Fibroblast of skin of back (primary cell): Measurements from ENCODE around the gene WNT2. TPM values are rescaled to one million over a fixed set of nuclear protein-coding genes. Genes with fewer than 3 reads are reported as not detected.
A peak's percentile ranks its signal among the peaks of the same experiment; 100 is the strongest.

Source experiments
- DNase-seq: peaks from one replicate; pipeline ENCODE4 v3.0.0-alpha.2; 2013
- polyA plus RNA-seq, 2 experiments: library from polyadenylated mRNA; unstranded; fragments of 120-200 nt; gene quantifications; one replicate each; pipeline ENCODE4 v1.2.1, GENCODE V29; 2013; ENCODE audit not compliant: insufficient read length in 2 of 2

The WNT2 gene
- polyA plus RNA-seq (2013, experiment 1 of 2; ENCODE audit: insufficient read length) = 1.0 TPM
- 3.2 TPM for polyA plus RNA-seq (2013, experiment 2 of 2; ENCODE audit: insufficient read length)

GRCh38 chr7:117322741-117323304 lies at the start of gene WNT2:
Gene WNT2 (minus strand): TSS chr7:117323058. CDS start chr7:117322989, 69 bp downstream.
- DNase-seq = peak; percentile 7

GRCh38 chr7:117372073-117372472 lies 49.2 kb upstream of the WNT2 start:
- DNase-seq = no peak

GRCh38 chr7:117364339-117365080 lies 41.7 kb upstream of the WNT2 start:
- DNase-seq = no peak

GRCh38 chr7:117362294-117362888 lies 39.5 kb upstream of the WNT2 start:
- no peak for DNase-seq

GRCh38 chr7:117350027-117350426 lies 27.2 kb upstream of the WNT2 start:
- no peak for DNase-seq

- DNase-seq = no peak
Measured at GRCh38 chr7:117349570-117349969, 26.7 kb upstream of the WNT2 start.

GRCh38 chr7:117347962-117348672 lies 25.3 kb upstream of the WNT2 start:
- no peak for DNase-seq

- no peak for DNase-seq
Measured at GRCh38 chr7:117347480-117347879, 24.6 kb upstream of the WNT2 start.

- DNase-seq = no peak
Measured at GRCh38 chr7:117346161-117346560, 23.3 kb upstream of the WNT2 start.

GRCh38 chr7:117338020-117338419 lies 15.2 kb upstream of the WNT2 start:
- DNase-seq = peak; percentile 29

GRCh38 chr7:117333168-117333567 lies 10.3 kb upstream of the WNT2 start:
- DNase-seq = no peak

- DNase-seq = no peak
Measured at GRCh38 chr7:117332031-117332430, 9.2 kb upstream of the WNT2 start.

GRCh38 chr7:117325836-117326235 lies 3.0 kb upstream of the WNT2 start:
- peak; percentile 82 for DNase-seq

GRCh38 chr7:117324960-117325359 lies 2.1 kb upstream of the WNT2 start:
- peak; percentile 26 for DNase-seq

- peak; percentile 62 for DNase-seq
Measured at GRCh38 chr7:117323851-117324711, 1.2 kb upstream of the WNT2 start.

- peak; percentile 23 for DNase-seq
Measured at GRCh38 chr7:117323305-117323850, 520 bp upstream of the WNT2 start.

- no peak for DNase-seq
Measured at GRCh38 chr7:117320523-117320922, 2.3 kb downstream of the WNT2 start.

- DNase-seq = no peak
Measured at GRCh38 chr7:117319181-117319580, 3.7 kb downstream of the WNT2 start.

GRCh38 chr7:117313582-117313981 lies 9.3 kb downstream of the WNT2 start:
- no peak for DNase-seq

- DNase-seq = no peak
Measured at GRCh38 chr7:117312593-117313580, 10.0 kb downstream of the WNT2 start.

GRCh38 chr7:117308891-117309290 lies 14.0 kb downstream of the WNT2 start:
- peak; percentile 16 for DNase-seq
